Calu3 (cell line): ENCODE data around the gene CEP68. TPM values are rescaled to one million over a fixed set of nuclear protein-coding genes. Genes with fewer than 3 reads are reported as not detected.

ENCODE experiments used
- BruUV-seq: library from RNA; stranded (reverse); fragments of 400-500 nt; replicated peaks from 2 replicates; lab custom pipeline; 2021; lab: Mats Ljungman, UMichigan
- CTCF ChIA-PET: fragments of 300-600 bp; sonication (Branson Sonifier 250); formaldehyde crosslinking; loops from one replicate; lab custom pipeline; 2022; ENCODE audit warnings: antibody characterized with exemption; lab: Charles Lee
- DNase-seq: peaks from one replicate; pipeline ENCODE4 v3.0.0; 2022
- H3K27ac Mint-ChIP-seq: one replicate; pipeline ENCODE4 v1.8.0; 2022; ENCODE audit warnings: mixed read lengths; ENCODE audit not compliant: unreplicated experiment
- H3K27me3 Mint-ChIP-seq: one replicate; pipeline ENCODE4 v1.8.0; 2022; ENCODE audit warnings: mixed read lengths; ENCODE audit not compliant: unreplicated experiment
- H3K36me3 Mint-ChIP-seq: one replicate; pipeline ENCODE4 v1.8.0; 2022; ENCODE audit warnings: mild to moderate bottlenecking, moderate library complexity, mixed read lengths; ENCODE audit not compliant: insufficient read depth, unreplicated experiment
- H3K4me1 Mint-ChIP-seq: one replicate; pipeline ENCODE4 v1.8.0; 2022; ENCODE audit warnings: mild to moderate bottlenecking, low read depth, mixed read lengths; ENCODE audit not compliant: unreplicated experiment
- H3K4me3 Mint-ChIP-seq: one replicate; pipeline ENCODE4 v1.8.0; 2022; ENCODE audit warnings: mild to moderate bottlenecking, low read depth, moderate library complexity, mixed read lengths; ENCODE audit not compliant: unreplicated experiment
- H3K9me3 Mint-ChIP-seq: one replicate; pipeline ENCODE4 v1.8.0; 2022; ENCODE audit warnings: low read depth, mixed read lengths; ENCODE audit not compliant: unreplicated experiment
- CTCF ChIP-seq: fragments of 200-600 bp; IDR thresholded peaks from one replicate; pipeline ENCODE4 v1.8.0; 2022; ENCODE audit warnings: antibody characterized with exemption; ENCODE audit not compliant: unreplicated experiment
- intact Hi-C: fragments of 100-400 bp; cut with micrococcal nuclease; formaldehyde crosslinking; loops from one replicate; pipeline ENCODE4 v1.10.0; 2022; ENCODE audit not compliant: unreplicated experiment
- total RNA-seq: library from RNA; stranded (reverse); gene quantifications from 2 replicates; pipeline ENCODE4 v1.2.3, GENCODE V29; 2022

Gene CEP68
- total RNA-seq, 1 experiment from 2014 or later = 9.6 TPM

DNA sequence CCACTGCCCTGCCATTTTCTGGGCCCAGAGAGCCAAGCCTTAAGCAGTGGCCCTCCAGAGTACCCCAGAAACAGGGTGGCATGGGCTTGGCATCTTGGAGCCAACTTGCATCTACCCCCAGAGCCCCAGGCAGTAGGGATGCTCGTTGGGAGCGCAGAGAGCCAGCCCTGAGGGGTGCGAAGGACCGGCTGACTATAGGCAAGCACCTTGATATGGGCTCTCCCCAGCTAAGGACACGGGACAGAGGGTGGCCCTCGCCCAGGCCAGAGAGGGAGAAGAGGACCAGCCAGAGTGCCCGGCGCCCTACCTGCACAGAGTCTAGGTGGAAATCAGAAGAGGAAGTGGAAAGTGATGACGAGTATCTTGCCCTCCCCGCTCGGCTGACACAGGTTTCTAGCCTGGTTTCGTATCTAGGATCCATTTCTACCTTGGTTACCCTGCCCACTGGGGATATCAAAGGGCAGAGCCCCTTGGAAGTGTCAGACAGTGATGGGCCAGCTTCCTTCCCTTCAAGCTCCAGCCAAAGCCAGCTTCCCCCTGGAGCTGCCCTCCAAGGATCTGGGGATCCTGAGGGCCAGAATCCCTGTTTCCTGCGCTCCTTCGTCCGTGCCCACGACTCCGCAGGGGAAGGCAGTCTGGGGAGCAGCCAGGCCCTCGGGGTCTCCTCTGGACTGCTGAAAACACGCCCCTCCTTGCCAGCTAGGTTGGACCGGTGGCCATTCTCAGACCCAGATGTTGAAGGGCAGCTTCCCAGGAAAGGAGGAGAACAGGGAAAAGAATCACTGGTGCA is 16.2 kb downstream of the CEP68 start:
- CTCF ChIA-PET = interaction anchor here (1.0 kb wide), 1 partner anchor 58 kb away, joined by 3 read pairs; the partner anchor contains the start of gene RAB1A
- DNase-seq = no peak
- intact Hi-C loops = no loop called here
- Mint-ChIP-seq H3K4me3 (no peak overlapping the region), H3K36me3 (peaks cover 54% of the 10 kb centered on the region), H3K27ac (peak overlapping the region; percentile 58), H3K27me3 (no peaks in the 10 kb centered on the region), H3K4me1 (no peaks in the 10 kb centered on the region), H3K9me3 (no peaks in the 10 kb centered on the region)
- no peak for TF ChIP-seq CTCF
- BruUV-seq = no TSS peak

GRCh38 chr2:65073879-65074565 is 17.8 kb downstream of the CEP68 start:
- intact Hi-C loops = no loop called here

DNA sequence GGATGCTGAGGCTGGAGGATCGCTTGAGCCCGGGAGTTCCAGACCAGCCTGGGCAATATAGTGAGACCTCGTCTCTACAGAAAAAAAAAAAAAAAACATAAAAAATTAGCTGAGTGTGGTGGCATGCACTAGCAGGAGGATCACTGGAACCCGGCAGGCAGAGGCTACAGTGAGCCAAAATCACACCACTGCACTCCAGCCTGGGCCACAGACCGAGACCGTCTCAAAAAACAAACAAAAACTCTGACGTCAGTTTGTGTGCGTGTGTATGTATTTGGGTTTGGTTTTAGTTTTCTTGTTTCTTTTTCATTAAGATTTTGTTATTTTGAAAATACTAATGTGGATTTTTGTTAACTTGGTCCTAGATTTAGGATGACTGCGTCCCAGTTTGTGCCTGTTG is 19.0 kb downstream of the CEP68 start:
- Mint-ChIP-seq H3K4me1 (no peaks in the 10 kb centered on the region), H3K27me3 (no peaks in the 10 kb centered on the region), H3K27ac (no peak overlapping the region), H3K9me3 (no peaks in the 10 kb centered on the region), H3K36me3 (peaks cover 67% of the 10 kb centered on the region), H3K4me3 (no peak overlapping the region)
- intact Hi-C loops = no loop called here
- no peak for TF ChIP-seq CTCF
- no TSS peak for BruUV-seq
- DNase-seq = no peak
- CTCF ChIA-PET = no interaction called here

More at GRCh38 chr2:65073879-65074565, 17.8 kb downstream of the CEP68 start:
- no peaks in the 10 kb centered on the region for H3K4me1 Mint-ChIP-seq
- CTCF ChIA-PET = interaction anchor here (0.8 kb wide), 1 partner anchor 491 kb away, joined by 5 read pairs; no protein-coding TSS in a partner anchor
- no peak overlapping the region for H3K4me3 Mint-ChIP-seq
- H3K27ac Mint-ChIP-seq = no peak overlapping the region
- no TSS peak for BruUV-seq
- DNase-seq = no peak
- peaks cover 70% of the 10 kb centered on the region for H3K36me3 Mint-ChIP-seq
- no peaks in the 10 kb centered on the region for H3K9me3 Mint-ChIP-seq
- H3K27me3 Mint-ChIP-seq = no peaks in the 10 kb centered on the region
- TF ChIP-seq CTCF = no peak

GRCh38 chr2:65075605-65076344 is 19.6 kb downstream of the CEP68 start:
- H3K36me3 Mint-ChIP-seq = peaks cover 67% of the 10 kb centered on the region

More at GRCh38 chr2:65075605-65076344, 19.6 kb downstream of the CEP68 start:
- Mint-ChIP-seq H3K27ac (no peak overlapping the region), H3K4me1 (no peaks in the 10 kb centered on the region), H3K9me3 (no peaks in the 10 kb centered on the region), H3K4me3 (no peak overlapping the region), H3K27me3 (no peaks in the 10 kb centered on the region)
- TF ChIP-seq CTCF = no peak
- CTCF ChIA-PET = interaction anchor here (1.2 kb wide), 1 partner anchor 111 kb away, joined by 4 read pairs; no protein-coding TSS in a partner anchor
- no TSS peak for BruUV-seq
- no peak for DNase-seq
- intact Hi-C loops = no loop called here
